Suppressor macrophage (primary cell): ENCODE measurements around the gene METTL22.

ENCODE experiments used
- DNase-seq, 4 experiments: peaks; one replicate each; pipeline ENCODE4 v3.0.0-alpha.2; 2020 to 2022

METTL22 gene

DNA sequence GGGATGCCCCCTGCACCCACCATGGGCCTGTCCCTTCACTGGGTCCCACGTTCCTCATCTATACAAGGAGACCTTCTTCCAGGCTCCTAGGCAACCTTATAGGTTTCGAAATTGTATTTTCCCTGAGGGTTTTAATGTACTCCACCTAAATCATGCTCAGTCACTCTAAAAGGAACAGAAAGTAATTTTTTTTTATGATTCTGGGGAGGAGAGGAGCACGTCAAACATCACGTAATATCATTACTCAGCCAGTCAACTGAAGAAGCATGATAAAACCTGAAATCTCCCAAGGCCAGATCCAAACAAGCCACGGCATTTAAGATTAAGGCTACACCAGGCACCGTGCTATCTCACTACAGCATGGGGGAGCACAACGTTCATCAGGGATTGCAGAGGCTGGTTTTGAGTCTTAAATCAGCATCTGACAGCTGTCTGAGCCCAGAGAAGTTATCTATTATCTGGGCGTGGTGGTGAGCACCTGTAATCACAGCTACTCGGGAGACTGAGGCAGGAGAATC, 27.3 kb upstream of the METTL22 start:
- peak in 3 of 4 experiments; percentile 22 to 50 (median 25) for DNase-seq

DNA sequence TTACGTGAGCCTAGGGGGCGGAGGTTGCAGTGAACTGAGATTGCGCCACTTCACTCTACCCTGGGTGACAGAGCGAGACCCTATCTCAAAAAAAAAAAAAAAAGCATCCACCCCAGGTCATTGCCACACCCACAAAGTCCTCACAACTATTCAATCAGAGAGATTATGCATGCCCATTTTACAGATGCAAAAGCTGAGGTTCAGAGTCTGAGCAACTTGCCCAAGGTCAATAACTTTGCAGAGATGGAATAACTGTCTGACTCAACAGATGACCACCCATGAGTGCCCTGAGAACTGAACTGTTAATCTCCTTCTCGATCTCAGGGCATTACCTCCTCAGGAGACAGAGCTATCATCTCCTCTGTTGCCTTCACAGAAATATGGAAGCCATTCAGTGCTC, 25.7 kb upstream of the METTL22 start:
- DNase-seq, result no peak

DNA sequence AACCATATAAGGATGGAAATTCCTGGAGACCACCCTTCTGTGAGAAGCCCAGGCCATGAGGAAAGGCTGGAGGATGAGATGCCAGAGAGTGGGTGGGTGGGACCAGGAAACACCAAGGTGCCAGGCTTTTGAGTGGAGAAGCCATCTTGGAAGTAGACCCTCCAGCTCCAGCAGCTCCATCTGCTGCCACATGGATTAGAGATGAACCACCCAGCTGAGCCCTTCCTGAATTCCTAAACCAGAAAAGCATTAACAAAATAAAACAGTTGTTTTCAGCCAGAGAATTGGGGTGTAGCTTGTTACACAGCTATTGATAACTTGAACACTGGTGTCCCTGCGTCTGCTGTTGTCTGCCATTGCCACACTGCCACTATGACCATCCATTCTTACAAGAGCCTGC, 24.9 kb upstream of the METTL22 start:
- no peak for DNase-seq

DNA sequence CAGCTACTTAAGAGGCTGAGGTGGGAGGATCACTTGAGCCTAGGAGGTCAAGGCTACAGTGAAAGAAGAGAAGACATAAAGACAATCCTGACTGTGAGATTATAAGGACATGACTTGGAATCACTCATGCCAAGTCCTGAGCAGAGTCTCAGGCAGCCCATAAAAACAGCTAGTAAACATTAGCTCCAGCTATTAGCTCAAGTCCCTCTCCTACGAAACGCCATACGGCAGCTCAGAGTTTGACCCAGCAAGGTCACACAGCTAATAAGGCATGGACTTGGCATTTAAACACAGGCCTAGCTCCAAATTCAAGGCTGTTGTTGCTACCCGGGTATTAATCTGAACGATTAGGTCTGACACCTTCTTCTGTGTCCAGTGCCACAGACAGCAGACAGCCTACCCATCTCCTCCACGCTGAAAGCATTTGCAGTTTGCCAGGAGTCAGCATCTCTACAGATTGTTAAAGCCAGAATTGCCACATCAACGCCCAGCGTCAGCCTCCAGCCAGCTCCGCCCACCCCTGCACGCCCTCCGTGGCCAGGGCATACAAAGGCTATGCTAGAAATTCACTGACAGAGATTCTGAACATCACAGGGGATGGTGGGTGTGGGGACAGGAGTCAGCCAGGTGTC, 21.2 kb upstream of the METTL22 start:
- peak in 2 of 4 experiments; percentile 43 to 62 for DNase-seq

DNA sequence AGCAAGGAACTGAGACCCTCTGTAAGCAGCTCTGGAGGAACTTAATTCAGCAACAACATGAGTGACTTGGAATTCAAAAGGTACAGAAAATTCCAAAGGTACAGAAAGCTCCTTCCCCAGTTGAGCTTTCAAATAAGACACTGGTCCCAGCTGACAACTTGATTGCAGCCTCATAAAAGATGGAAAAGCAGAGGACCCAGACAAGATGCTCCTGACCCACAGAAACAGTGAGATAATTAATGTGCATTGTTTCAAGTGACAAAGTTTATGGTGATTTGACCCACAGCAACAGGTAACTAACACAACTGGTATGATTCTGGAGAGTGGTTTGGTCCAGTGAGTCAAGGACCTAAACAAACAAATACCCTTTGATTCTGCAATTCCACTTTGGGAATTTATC, 15.9 kb upstream of the METTL22 start:
- DNase-seq, result no peak

DNA sequence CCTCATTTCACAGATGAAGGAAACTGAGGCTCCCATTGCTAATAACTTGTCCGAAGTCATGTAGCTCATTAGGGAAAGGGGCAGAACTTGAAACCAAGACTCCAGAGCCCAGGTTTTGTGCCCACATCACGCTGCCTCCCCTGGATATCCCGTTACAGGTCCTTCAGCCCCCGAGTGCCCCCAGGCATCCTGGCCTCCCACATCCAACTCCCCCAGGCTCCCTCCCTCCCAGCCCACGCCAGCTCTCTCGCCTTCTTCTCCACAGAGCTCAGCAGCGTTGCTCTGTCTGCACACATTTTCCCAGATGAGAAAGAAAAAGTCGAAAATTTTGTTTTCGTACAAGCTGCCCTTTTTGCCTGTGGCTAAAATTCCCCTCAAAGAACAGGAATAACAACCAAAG, 14.3 kb upstream of the METTL22 start:
- DNase-seq, result no peak

DNA sequence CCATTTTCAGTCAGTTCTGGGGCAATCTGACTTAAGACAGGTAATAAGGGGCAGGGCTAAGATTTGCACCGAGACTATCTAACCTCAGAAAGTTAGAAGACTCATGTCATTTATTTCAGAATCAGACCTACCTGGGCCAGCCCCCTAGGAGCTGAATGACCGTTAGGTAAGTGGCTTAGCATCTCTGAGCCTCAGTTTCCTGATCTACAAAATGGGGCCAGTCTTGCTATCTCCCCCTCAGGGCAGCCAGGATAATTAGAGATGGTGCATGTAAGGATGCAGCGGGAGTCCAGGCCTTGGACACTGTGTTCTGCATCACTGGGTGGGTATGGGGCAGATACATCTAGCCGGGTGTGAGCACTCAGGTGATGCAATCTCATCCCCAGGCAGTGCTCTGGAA, 10.4 kb upstream of the METTL22 start:
- no peak for DNase-seq

DNA sequence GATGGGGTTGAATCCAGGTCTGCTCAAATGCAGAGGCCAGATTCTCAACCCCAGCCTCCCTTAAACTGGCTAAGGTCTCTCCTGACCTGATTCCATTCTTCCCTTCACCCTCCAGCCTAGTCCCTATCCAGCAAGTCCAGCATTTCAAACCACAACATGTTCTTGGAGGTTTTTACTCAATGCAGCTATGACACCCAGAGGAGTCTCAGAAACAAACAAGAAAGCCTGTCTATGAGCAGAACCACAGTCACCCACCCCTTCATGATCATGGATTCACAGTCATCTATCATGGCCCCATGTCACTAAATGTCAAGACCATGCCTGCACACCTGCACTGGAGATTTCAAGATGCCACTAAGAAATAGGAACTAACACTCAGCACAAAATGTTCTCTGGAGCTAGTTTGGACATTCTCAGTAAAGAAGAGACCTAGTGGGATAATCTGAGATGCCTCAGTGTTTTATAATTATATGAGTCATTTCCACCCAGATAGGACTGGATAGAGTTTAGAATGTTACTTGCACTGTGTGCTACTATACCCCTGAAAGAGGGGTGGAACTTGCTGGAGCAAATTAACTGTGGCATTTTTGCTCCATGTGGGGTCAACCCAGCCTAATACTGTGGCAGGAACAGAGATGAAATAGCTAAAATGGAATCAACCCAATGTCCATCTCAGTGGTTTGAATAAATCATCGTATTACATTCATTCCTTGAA, 9.5 kb upstream of the METTL22 start:
- DNase-seq, result no peak

DNA sequence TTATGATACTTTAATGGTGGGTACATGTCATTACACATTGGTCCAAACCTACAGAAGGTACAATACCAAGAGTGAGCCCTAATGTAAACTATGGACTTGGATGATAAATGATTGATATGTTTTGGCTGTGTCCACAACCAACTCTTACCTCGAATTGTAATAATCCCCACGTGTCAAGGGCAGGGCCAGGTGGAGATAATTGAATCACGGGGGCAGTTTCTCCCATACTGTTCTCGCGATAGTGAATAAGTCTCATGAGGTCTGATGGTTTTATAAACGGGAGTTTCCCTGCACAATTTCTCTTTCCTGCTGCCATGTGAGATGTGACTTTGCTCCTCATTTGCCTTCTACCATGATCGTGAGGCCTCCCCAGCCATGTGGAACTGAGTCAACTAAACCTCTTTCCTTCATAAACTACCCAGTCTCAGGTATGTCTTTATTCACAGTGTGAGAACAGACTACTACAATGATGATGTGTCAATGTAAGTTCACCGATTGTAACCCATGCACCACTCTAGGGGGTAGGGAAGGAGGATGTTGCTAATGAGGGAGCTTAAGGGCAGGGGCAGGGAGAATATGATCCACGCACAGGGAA, 7.0 kb upstream of the METTL22 start:
- no peak for DNase-seq

DNA sequence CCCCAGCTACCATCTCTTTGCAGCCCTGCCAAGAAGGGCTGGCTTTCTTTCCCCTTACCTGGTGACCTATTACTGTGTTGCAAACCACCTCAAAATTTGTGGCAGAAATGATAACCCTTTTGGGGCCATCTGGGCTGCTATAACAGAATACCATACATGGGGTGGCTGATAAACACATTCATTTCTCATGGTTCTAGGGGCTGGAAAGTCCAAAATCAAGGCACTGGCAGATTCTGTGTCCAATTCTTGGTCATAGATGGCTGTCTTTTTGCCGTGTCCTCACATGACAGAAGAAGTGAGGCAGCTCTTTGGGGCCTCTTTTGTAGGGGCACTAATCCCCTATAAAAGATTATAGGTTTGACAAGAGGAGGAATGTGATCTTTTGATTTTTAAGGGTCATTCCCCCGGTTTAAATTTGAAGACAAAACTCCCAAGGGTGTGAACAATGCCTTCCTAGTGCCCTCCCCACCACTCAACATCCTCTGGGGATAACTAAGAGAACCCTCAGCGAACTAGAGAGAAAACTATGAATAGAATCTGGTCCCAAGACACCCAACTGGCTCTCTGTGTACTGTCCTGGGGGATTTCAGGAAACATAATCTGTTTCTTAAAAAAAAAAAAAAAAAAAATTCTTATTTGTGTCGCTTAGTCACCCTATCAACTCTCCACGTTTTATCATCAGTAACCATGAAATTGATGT, 1.7 kb upstream of the METTL22 start:
- DNase-seq, result no peak

DNA sequence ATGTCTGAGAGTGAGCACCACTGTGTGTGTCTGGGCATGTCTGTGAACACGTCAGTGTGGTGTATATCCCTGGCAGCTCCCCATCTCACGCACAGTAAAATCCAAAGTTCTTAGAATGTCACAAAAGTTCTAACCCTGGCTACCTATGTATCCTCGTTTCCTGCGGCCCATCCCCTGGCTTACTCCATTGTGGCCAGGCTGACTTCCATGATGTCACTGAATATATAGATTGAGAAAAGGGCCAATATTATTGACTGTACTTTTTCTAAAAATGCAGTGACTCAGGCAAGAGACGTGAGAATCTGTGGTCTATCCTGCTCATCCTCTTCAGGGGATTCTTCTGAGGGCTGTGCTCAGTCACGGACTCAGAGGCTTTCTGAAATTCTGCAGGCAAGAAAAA, 963 bp upstream of the METTL22 start:
- no peak for DNase-seq

DNA sequence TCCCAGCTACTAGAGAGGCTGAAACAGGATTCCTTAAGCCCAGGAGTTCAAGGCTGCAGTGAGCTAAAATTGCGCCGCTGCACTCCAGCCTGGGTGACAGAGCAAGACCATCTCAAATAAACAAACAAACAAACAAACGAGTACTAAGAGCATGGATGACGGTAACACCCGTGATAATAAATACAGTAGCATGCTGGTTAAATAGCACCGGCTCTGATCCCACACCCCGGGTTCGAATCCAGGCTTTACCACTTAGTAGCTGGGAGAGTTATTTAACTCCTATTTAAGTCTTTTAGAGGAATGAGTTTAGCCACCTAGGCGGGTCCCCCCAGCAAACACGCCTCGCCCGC, 301 bp upstream of the METTL22 start:
- no peak for DNase-seq

DNA sequence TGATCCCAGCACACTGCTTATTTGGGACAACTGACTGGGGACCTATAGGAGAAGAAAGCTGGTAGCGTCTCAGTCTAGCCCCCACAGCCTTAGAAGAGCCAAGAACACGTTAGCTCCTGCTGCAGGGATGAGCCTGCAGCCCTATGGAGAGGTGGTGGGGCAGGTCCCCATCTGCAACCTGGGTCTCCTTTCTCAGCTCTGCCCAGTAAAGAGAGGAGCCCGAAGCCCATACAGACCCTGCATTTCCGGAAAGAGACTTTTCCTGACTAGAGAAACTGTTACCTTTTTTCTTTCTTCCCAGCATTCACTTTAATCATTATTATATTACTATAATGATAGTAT, 788 bp downstream of the METTL22 start:
- no peak for DNase-seq

DNA sequence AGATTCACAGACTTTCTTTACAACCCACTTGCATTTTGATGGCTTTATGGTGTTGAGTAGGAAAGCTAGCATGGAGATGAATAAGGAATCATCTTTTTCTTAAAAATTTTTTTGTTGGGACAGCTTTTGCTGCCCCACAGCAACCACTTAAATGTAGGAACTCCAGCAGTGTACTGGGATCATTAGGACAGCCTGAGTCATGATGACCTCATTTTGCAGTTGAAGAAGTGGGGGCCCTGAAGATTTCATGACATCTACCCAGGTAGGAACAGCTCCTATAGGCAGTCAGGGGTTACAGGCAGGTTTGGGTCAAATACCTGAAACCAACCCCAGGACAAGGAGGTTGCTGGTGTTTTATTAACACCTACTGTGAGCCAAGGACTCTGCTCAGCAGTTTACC, 2.1 kb downstream of the METTL22 start:
- peak; percentile 27 to 56 (median 46) for DNase-seq

DNA sequence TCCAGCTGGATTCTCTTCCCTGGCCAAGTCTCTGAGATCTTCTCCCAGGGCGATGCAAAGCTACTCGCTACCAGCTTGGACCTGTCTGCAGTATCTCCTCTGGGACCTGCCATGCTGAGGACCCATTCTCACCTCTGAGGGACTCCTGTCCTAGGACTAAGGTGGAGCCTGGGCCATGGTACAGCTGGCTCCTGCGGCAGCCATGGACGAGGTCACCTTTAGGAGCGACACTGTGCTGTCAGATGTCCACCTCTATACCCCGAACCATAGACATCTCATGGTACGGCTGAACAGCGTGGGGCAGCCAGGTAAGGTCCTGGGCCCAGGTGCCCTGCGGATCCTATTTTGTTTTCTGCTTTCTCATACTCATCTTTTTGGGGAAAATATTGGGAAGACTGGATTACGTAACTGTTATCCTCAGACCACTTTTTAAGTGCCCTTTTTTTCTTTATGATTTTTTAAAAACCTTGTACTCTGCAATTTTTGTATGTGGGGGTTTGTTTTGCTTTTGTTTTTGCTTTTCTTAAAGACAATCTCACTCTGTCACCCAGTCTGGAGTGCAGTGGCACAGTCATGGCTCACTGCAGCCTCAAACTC, 4.1 kb downstream of the METTL22 start:
- DNase-seq, result no peak

DNA sequence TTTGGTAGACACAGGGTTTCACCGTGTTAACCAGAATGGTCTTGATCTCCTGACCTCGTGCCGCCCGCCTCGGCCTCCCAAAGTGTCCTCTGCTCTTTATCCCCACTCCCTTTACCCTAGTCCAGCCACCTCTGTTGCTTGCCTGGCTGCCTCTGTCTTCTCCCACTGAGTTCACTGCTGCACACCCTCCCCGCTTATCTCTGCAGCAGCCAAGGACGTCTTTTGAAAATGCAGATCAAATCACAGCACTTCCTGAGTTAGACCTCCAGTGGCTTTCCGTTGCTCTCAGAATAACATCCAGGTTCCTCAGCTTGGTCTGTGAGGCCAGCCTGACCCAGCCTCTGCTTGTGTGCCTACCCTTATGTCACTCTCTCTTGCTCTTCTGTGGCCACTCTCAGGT, 5.4 kb downstream of the METTL22 start:
- no peak for DNase-seq

DNA sequence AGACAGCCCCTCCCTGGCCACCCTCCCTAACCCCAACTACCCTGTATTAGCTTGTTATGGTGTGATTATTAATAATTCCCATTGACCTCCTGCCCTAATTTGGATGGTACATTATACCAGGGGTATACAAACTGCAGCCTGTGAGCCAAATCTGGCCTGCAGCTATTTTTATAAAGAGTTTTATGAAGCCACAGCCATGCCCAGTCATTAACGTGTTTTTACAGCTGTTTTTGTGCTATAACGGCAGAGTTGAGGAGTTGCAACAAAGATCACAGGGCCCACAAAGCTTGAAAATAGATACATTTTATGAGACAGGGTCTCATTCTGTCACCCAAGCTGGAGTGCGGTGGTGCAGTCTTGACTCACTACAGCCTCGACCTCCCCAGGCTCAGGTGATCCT, 6.0 kb downstream of the METTL22 start:
- DNase-seq, result no peak

DNA sequence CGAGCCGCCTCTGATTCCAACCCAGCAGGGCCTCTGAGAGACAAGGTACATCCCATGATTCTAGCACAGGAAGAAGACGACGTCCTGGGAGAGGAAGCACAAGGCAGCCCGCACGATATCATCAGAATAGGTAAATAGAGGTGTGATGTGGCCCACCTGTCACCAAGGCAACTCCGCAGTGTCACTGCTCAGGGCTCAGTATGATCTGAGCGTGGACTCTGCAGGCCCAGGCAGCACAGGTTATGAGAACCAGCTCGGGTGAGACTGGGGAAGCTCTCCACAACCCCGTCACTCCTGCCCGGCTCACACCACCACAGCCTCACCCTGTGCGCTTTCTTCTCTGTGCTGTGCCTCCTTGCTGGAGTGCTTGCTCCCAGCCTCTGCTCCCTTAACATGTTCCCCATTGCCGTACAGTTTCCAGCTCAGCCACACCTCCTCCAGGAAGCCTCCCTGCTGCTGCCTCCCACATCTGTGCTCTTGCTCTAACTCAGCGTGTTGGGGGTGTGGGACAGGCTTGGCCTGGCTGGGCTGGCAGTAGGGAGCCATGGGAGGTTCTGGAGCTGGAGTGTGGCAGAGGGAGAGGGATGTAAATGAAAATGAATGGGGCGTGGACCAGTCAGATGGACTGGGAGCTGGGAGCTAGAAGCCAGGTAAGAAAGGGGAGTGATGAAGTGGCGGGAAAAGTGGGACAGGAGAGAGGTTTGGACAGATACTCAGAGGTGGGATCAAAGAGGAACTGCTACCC, 7.7 kb downstream of the METTL22 start:
- no peak for DNase-seq

DNA sequence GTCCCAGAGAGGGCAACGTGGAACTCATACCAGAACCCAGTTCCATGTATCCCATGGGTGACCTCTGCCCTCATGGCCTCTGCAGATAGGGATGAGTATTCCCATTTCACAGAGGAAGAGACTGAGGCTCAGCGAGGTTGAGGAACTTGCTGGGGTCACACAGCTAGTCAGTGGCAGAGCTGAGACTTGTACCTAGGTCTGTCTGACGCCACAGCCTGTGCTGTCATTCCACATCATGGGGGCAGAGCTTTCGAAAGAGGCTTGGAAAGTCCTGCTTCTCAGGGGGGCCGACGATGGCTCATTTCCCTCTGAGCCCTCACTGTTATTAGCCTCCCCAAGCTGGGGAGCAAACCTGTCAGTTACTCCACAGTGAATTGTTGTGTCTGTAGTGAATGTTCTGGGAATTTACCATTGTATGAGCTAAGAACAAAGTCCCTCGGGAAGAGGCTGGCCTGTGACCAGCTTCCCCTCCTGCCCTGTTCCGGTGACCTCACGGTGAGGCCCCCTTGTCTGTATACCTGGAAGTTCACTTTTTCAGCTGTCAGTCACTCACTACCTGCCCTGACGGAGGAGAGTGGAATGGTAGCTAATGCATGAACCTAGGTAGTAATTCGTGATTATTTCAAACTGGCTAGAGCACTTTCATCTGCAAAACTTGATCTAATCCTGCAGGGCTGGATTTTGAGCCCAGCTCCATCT, 8.9 kb downstream of the METTL22 start:
- peak in 2 of 4 experiments; percentile 11 to 23 for DNase-seq

DNA sequence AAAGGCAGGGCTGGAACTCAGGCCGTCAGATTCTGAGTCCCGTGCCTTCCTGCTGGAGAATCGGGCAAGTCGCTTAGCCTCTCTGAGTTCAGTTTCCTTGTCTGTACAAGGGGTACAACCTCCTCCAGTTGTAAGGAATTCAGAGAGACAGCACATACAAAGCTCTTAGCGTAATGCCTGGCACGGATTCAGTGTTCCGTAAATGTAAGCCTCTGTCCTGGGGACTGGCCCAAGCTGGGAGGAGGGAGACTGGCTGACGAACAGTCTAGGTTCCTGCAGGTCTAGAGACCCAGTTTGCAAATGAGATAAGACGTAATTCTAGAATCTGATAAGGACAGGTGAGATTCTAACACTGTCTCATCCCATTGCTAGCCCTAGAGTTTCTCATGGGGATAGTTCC, 9.9 kb downstream of the METTL22 start:
- DNase-seq, result no peak

DNA sequence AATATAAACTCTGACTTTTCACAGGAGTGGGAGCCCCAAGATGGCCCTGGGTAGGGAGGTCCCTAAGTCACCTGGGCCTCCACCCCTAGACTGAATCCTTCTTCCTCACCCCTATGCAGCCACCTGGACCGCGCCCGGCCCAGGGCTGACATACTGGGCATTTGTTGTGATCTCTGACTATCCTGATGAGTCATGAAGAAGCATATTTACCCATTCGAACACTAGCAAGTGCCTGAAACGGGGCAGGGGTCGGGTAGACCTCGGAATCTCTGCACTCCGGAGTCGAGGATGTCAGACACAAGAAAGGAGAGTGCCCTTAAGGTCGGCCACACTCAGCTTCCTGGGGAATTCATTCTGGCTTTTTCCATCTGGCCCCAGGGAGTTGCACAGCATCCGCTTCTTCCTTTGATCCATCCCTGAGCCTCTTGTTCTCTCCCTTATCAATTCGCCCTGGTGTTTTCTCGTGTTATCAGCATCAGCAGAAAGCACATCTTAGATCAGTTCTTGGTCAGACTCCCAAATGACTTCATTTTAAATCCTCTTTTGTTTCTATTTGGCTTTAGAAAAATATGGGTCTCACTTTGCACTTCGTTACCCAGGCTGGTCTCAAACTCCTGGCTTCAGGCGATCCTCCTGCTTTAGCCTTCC, 10.4 kb downstream of the METTL22 start:
- DNase-seq, result peak in 3 of 4 experiments; percentile 17 to 21 (median 19)
